ENCODE data around the gene DIDO1. TPM values are rescaled to one million over a fixed set of nuclear protein-coding genes. Genes with fewer than 3 reads are reported as not detected.

Gene DIDO1
- total and polyA plus RNA-seq, 2 of the 4 experiments (the other 2 are of a cell fraction) = 21.8 to 28.1 TPM

DNA sequence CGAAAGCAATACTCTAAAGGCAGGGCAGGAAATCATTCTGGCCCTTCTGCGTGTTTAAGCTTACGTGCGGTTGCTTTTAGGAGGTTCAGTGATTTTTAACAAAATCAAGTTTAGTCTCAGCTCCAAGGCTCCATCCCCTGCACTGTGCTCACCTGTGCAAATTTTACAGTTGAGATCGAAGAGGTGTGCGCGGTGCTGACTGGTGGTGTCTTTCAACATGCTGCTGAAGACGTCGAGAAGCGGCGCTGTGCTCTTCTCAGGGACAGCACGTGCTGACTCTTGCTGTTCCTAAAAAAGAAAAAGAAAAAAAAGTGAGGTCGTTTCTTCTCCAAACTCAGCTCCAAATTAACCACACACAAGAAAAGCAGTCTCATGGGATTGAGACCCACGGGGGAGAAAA, 32.0 kb downstream of the DIDO1 start:
- H4K91ac ChIP-seq (ENCODE audit: insufficient read depth, low read depth, low read length) = no peak overlapping the region
- no peaks in the 10 kb centered on the region for H4K20me1 ChIP-seq (ENCODE audit: insufficient read depth, low read length)
- no peaks in the 10 kb centered on the region for H3K4me1 ChIP-seq (ENCODE audit: control insufficient read depth, insufficient read depth, low read length)
- no peak overlapping the region for H2AK9ac ChIP-seq (replicated peaks; ENCODE audit: low read depth, low read length, poor library complexity)
- H2BK5ac ChIP-seq (ENCODE audit: low read depth, low read length, poor library complexity, severe bottlenecking) = no peak overlapping the region
- H3K56ac ChIP-seq (ENCODE audit: extremely low read depth, insufficient read depth, low read length) = no peak overlapping the region
- no peak overlapping the region for H3K27ac ChIP-seq (ENCODE audit: insufficient read depth, low read length)
- ChIA-PET POLR2A (ENCODE audit: unreplicated experiment) (no interaction called here), CTCF (interaction anchor here (1.3 kb wide), 1 partner anchor 21 kb away, joined by 3 read pairs; no protein-coding TSS in a partner anchor)
- no peak overlapping the region for H3K18ac ChIP-seq (ENCODE audit: low read depth, low read length)
- dilution Hi-C loops (cut with HindIII; ENCODE audit: low sequenced_read_pairs, unreplicated experiment) = no loop called here
- no peak for ATAC-seq (ENCODE audit: low read depth)
- no peak for TF ChIP-seq MXI1 (IDR thresholded peaks at IDR 0.05; ENCODE audit: borderline replicate concordance, low read depth, low read length)
- no peak for TF ChIP-seq NFE2L2 (IDR thresholded peaks at IDR 0.05; ENCODE audit: low read depth, low read length)
- TF ChIP-seq USF2 (IDR thresholded peaks at IDR 0.05; ENCODE audit: low read depth, low read length) = no peak
- no peak for TF ChIP-seq CEBPB (IDR thresholded peaks at IDR 0.05; ENCODE audit: low read depth, low read length)
- TF ChIP-seq FOS (IDR thresholded peaks at IDR 0.05; ENCODE audit: low read depth, low read length) = no peak
- TF ChIP-seq, protein P1, sequence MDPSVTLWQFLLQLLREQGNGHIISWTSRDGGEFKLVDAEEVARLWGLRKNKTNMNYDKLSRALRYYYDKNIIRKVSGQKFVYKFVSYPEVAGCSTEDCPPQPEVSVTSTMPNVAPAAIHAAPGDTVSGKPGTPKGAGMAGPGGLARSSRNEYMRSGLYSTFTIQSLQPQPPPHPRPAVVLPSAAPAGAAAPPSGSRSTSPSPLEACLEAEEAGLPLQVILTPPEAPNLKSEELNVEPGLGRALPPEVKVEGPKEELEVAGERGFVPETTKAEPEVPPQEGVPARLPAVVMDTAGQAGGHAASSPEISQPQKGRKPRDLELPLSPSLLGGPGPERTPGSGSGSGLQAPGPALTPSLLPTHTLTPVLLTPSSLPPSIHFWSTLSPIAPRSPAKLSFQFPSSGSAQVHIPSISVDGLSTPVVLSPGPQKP (IDR thresholded peaks at IDR 0.05; ENCODE audit: borderline replicate concordance, low read depth, low read length) = no peak
- no peak for TF ChIP-seq POLR2A (IDR thresholded peaks at IDR 0.05; ENCODE audit: low read depth, low read length)
- TF ChIP-seq, protein P2, sequence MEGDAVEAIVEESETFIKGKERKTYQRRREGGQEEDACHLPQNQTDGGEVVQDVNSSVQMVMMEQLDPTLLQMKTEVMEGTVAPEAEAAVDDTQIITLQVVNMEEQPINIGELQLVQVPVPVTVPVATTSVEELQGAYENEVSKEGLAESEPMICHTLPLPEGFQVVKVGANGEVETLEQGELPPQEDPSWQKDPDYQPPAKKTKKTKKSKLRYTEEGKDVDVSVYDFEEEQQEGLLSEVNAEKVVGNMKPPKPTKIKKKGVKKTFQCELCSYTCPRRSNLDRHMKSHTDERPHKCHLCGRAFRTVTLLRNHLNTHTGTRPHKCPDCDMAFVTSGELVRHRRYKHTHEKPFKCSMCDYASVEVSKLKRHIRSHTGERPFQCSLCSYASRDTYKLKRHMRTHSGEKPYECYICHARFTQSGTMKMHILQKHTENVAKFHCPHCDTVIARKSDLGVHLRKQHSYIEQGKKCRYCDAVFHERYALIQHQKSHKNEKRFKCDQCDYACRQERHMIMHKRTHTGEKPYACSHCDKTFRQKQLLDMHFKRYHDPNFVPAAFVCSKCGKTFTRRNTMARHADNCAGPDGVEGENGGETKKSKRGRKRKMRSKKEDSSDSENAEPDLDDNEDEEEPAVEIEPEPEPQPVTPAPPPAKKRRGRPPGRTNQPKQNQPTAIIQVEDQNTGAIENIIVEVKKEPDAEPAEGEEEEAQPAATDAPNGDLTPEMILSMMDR (conservative IDR thresholded peaks at IDR 0.05; ENCODE audit: low read depth, low read length) = no peak
- no peak for TF ChIP-seq MAFK (IDR thresholded peaks at IDR 0.05; ENCODE audit: low read depth, low read length)
- TF ChIP-seq MAZ (IDR thresholded peaks at IDR 0.05; ENCODE audit: borderline replicate concordance, low read depth, low read length) = no peak
- TF ChIP-seq RCOR1 (IDR thresholded peaks at IDR 0.05; ENCODE audit: insufficient replicate concordance, low read length) = no peak
- TF ChIP-seq CHD1 (IDR thresholded peaks at IDR 0.05; ENCODE audit: low read depth, low read length) = no peak
- no peak for TF ChIP-seq SMC3 (IDR thresholded peaks at IDR 0.05; ENCODE audit: low read depth, low read length)
- no peak for DNase-seq
- H3K14ac ChIP-seq (replicated peaks; ENCODE audit: low read depth, low read length) = no peak overlapping the region
- no peak overlapping the region for H3K4me3 ChIP-seq (ENCODE audit: insufficient read depth, low read depth, low read length)
- WGBS, 2 experiments (ENCODE audit: extremely low coverage in 2 of 2, insufficient read length in 1 of 2) = 100% methylated on average over 4 of the region's 14 CpGs; no CpG with 5 or more reads in 1 of the 2 experiments
- H3K4ac ChIP-seq (ENCODE audit: low read depth, low read length) = no peak overlapping the region
- in situ Hi-C loops (cut with MboI; ENCODE audit: low sequenced_read_pairs) = no loop called here
- peaks cover 62% of the 10 kb centered on the region for H3K36me3 ChIP-seq (ENCODE audit: control insufficient read depth, insufficient read depth, low read length)
- no peak overlapping the region for H4K8ac ChIP-seq (ENCODE audit: low read depth in 2 of 2, low read length in 2 of 2)
- BruUV-seq (replicated peaks) = no TSS peak
- no peak overlapping the region for H3K23ac ChIP-seq (ENCODE audit: low read depth, low read length)
- no peaks in the 10 kb centered on the region for H3K9me1 ChIP-seq (ENCODE audit: insufficient read depth, low read length)
- H3K27me3 ChIP-seq (ENCODE audit: control insufficient read depth, insufficient read depth, low read length) = no peaks in the 10 kb centered on the region
- H2BK120ac ChIP-seq (ENCODE audit: low read depth, low read length) = no peak overlapping the region
- H3K79me1 ChIP-seq (ENCODE audit: low read depth in 1 of 2, low read length in 2 of 2) = peaks cover 11 to 62% of the 10 kb centered on the region in 2 experiments
- H3K9ac ChIP-seq (ENCODE audit: low read depth, low read length) = no peak overlapping the region
- H2BK20ac ChIP-seq (ENCODE audit: low read depth, low read length) = no peak overlapping the region
- intact Hi-C loops (cut with micrococcal nuclease) = no loop called here
- no peak overlapping the region for H2AK5ac ChIP-seq (ENCODE audit: low read depth, low read length)
- no peak overlapping the region for H4K5ac ChIP-seq (ENCODE audit: low read depth, low read length)
- no peak overlapping the region for H2BK15ac ChIP-seq (ENCODE audit: low read depth, low read length)
- H3K4me2 ChIP-seq (ENCODE audit: low read depth, low read length) = no peak overlapping the region
- no peaks in the 10 kb centered on the region for H3K9me3 ChIP-seq (ENCODE audit: control insufficient read depth, insufficient read depth, low read length)
- no peak overlapping the region for H2AFZ ChIP-seq (replicated peaks; ENCODE audit: low read length, poor library complexity)

All from IMR-90 (cell line).